ENCODE data around the gene NFYC. TPM values are rescaled to one million over a fixed set of nuclear protein-coding genes. Genes with fewer than 3 reads are reported as not detected.

NFYC gene
- total and polyA plus RNA-seq, 8 donors: 54.6 to 98.1 (median 86.0) TPM

DNA sequence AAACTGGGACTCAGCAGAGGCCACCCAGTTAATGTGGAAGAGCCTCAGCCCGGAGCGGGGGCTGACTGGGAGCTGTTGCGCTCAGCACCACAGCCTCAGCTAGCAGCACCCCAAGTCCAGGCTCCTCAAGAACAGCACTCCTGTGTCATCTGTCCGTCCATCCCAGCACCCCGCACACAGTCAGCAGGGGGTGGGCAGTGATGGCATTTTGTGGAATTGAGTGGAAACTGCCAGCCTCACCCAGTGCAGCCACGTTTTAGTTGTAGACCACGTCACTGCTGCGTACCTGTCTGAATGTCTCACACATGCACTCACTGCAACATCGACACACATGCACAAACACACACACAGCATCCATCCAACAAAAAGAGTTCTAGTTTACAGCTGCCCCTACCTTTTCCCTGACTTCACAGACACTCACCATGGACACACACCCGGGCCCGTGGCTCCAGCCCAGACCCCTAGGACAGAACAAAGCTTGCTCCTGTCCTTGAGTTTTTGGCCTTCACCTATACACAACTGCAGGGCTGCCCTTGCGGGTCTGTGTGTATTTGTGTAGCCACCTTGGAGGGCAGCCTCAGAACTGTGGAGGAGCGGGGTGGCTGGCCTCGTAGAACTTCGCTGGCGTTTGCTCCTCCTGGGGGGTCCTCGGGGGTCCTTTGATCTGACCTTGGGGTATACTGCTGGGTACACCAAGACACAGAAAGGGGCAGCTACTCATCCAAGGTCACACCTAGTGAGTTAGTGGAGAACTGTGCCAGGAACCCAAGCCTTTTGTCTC, 97.2 kb downstream of the NFYC start:
- TF ChIP-seq CTCF (IDR thresholded peaks at IDR 0.05): no peak
- Histone ChIP-seq H3K36me3 (no peaks in the 10 kb centered on the region), H3K27ac (no peak overlapping the region), H3K27me3 (peaks cover 0 to 14% of the 10 kb centered on the region in 2 donors), H3K4me1 (no peaks in the 10 kb centered on the region), H3K4me3 (no peak overlapping the region), H3K9me3 (no peaks in the 10 kb centered on the region)
- DNase-seq (no peak), ATAC-seq (no peak)
- intact Hi-C loops (cut with DNase I): no loop called here

GRCh38 chr1:40789342-40789598, 97.8 kb downstream of the NFYC start:
- peaks cover 0 to 12% of the 10 kb centered on the region in 2 donors for H3K27me3 ChIP-seq
- no peak overlapping the region for H3K4me3 ChIP-seq
- intact Hi-C loops (cut with DNase I): no loop called here
- no peaks in the 10 kb centered on the region for H3K4me1 ChIP-seq
- ATAC-seq: no peak
- no peak for TF ChIP-seq CTCF (IDR thresholded peaks at IDR 0.05)
- no peak overlapping the region for H3K27ac ChIP-seq
- H3K9me3 ChIP-seq: no peaks in the 10 kb centered on the region
- H3K36me3 ChIP-seq: no peaks in the 10 kb centered on the region
- DNase-seq: no peak

DNA sequence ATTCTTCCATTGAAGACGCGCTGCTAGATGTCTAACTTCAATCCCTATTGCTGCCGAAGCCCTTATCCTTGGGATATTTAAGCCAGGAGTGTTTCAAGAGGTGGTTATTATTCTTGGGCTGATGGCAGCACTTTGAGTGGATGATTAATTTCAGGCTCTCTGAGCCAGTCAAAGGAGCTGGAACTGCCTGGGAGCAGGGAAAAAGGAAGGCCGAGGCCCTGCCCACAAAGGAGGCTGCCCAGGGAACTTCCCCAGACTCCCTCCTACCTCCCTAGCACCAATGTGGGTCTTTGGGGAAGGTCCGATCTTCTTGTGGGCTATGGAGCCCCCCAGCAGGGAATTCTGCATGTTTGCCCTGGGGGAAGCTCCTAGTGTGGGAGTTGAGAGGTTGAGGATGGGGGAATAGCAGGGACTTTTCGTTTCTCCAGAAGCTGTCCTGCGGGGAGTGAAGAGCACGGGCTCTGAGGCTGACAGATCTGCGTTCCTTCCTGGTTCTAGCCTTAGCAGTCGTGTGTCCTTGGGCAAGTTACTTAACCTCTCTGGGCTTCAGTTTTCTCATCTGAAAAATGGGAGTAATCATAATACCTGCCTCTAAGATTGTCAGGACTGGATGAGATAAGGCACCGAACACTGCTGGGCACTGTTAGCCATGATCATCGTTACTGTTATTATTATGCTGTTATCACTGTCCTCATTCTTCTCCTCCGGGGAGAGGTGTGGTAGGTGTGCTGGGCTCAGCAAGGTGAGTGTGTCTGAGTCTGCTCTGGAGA, 98.3 kb downstream of the NFYC start:
- no peak for TF ChIP-seq CTCF (IDR thresholded peaks at IDR 0.05)
- Histone ChIP-seq H3K27me3 (peaks cover 0 to 6% of the 10 kb centered on the region in 2 donors), H3K9me3 (no peaks in the 10 kb centered on the region), H3K4me1 (no peaks in the 10 kb centered on the region), H3K4me3 (no peak overlapping the region), H3K36me3 (no peaks in the 10 kb centered on the region), H3K27ac (no peak overlapping the region)
- no peak for ATAC-seq
- intact Hi-C loops (cut with DNase I): no loop called here
- DNase-seq: no peak

DNA sequence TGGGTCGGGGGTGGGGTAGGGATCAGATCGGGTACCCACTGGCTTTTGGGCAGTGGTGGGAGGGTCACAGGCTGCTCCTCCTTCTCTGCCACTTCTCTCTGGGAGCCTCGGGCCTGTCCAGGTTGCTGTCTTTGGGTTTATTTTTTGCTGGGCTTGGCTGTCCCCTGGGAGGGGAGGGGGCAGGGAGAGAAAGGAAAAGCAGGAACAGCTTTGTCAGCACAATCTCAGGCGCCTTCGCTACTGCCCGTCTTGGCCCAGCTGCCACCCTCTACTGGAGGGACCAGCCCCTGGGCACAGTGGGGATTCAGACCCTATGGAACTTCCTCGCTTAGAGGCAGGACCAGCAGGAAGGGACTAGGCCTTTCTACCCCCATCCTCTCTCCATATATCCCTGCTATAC, 100.5 kb downstream of the NFYC start:
- Histone ChIP-seq H3K4me3 (no peak overlapping the region), H3K9me3 (no peaks in the 10 kb centered on the region), H3K27ac (no peak overlapping the region), H3K27me3 (no peaks in the 10 kb centered on the region), H3K4me1 (peaks cover 0 to 4% of the 10 kb centered on the region in 2 donors), H3K36me3 (no peaks in the 10 kb centered on the region)
- no peak for TF ChIP-seq CTCF (IDR thresholded peaks at IDR 0.05)
- no peak for DNase-seq
- ATAC-seq: no peak
- intact Hi-C loops (cut with DNase I): no loop called here

DNA sequence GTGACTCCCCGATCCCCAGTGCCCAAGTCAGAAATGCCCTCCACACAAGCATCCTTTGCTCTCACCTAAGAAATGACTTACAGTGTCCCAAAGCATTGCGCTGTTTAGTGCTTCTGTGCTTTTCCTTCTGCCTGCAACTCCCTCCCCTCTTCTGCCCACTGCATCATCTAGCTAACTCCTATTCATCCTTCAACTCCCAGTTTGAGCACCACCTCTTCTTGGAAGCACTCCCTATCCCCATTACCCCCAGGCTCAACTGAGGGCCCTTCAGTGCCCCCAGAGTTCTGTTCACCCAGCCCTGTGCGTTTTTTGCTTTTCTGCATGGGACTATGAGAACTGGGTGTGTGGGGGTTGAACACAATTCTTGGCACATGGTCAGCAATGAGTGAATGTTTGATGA, 102.1 kb downstream of the NFYC start:
- Histone ChIP-seq H3K27me3 (no peaks in the 10 kb centered on the region), H3K4me3 (no peak overlapping the region), H3K36me3 (no peaks in the 10 kb centered on the region), H3K27ac (no peak overlapping the region), H3K9me3 (no peaks in the 10 kb centered on the region), H3K4me1 (peaks cover 0 to 14% of the 10 kb centered on the region in 2 donors)
- ATAC-seq (no peak), DNase-seq (no peak)
- intact Hi-C loops (cut with DNase I): no loop called here
- no peak for TF ChIP-seq CTCF (IDR thresholded peaks at IDR 0.05)
